Measurements from ENCODE around the gene CFAP20. TPM values are rescaled to one million over a fixed set of nuclear protein-coding genes. Genes with fewer than 3 reads are reported as not detected.
"Not testable (repeated sequence)": the region's sequence is repeated elsewhere in the genome, so short reads cannot be mapped to it uniquely, and the experiment has no call there.

Gene CFAP20
- total RNA-seq, 1 donor from 2014 or later, result 79.6 TPM

- DNase-seq (ENCODE audit: low read depth), result no peak
- Histone ChIP-seq H3K27me3 (ENCODE audit: control insufficient read depth, insufficient read depth, low read length) (no peaks in the 10 kb centered on the region), H3K36me3 (ENCODE audit: control insufficient read depth, insufficient read depth, low read length) (no peaks in the 10 kb centered on the region), H3K4me3 (ENCODE audit: low read depth, low read length) (no peak overlapping the region)
- TF ChIP-seq, protein P1, sequence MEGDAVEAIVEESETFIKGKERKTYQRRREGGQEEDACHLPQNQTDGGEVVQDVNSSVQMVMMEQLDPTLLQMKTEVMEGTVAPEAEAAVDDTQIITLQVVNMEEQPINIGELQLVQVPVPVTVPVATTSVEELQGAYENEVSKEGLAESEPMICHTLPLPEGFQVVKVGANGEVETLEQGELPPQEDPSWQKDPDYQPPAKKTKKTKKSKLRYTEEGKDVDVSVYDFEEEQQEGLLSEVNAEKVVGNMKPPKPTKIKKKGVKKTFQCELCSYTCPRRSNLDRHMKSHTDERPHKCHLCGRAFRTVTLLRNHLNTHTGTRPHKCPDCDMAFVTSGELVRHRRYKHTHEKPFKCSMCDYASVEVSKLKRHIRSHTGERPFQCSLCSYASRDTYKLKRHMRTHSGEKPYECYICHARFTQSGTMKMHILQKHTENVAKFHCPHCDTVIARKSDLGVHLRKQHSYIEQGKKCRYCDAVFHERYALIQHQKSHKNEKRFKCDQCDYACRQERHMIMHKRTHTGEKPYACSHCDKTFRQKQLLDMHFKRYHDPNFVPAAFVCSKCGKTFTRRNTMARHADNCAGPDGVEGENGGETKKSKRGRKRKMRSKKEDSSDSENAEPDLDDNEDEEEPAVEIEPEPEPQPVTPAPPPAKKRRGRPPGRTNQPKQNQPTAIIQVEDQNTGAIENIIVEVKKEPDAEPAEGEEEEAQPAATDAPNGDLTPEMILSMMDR (IDR thresholded peaks at IDR 0.05; ENCODE audit: insufficient read depth, low read length, poor library complexity, severe bottlenecking), result no peak
Observed at GRCh38 chr16:58085171-58085570, 44.0 kb downstream of the CFAP20 start.

- no peaks in the 10 kb centered on the region for H3K27me3 ChIP-seq (ENCODE audit: control insufficient read depth, insufficient read depth, low read length)
- H3K36me3 ChIP-seq (ENCODE audit: control insufficient read depth, insufficient read depth, low read length), result no peaks in the 10 kb centered on the region
- TF ChIP-seq, protein P1 (IDR thresholded peaks at IDR 0.05; ENCODE audit: insufficient read depth, low read length, poor library complexity, severe bottlenecking), result no peak
- DNase-seq (ENCODE audit: low read depth), result no peak
- no peak overlapping the region for H3K4me3 ChIP-seq (ENCODE audit: low read depth, low read length)
Observed at GRCh38 chr16:58084635-58085034, 44.5 kb downstream of the CFAP20 start.

- Histone ChIP-seq H3K27me3 (ENCODE audit: control insufficient read depth, insufficient read depth, low read length) (no peaks in the 10 kb centered on the region), H3K36me3 (ENCODE audit: control insufficient read depth, insufficient read depth, low read length) (no peaks in the 10 kb centered on the region), H3K4me3 (ENCODE audit: low read depth, low read length) (no peak overlapping the region)
- TF ChIP-seq, protein P1 (IDR thresholded peaks at IDR 0.05; ENCODE audit: insufficient read depth, low read length, poor library complexity, severe bottlenecking), result no peak
- no peak for DNase-seq (ENCODE audit: low read depth)
Observed at GRCh38 chr16:58082381-58082780, 46.8 kb downstream of the CFAP20 start.

DNA sequence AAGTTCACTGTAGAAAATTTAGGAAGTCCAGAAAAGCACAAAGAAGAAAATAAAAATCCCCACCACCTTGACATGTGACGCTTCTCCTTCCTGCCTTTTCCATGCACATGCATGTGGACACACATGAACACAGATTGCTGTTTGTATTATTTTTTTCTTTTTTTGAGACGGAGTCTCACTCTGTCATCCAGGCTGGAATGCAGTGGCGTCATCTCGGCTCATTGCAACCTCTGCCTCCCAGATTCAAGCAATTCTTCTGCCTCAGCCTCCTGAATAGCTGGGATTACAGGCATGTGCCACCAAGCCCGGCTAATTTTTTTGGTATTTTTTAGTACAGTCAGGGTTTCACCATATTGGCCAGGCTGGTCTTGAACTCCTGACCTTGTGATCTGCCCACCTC is 48.5 kb downstream of the CFAP20 start:
- not testable (repeated sequence) for DNase-seq (ENCODE audit: low read depth); H3K36me3 ChIP-seq (ENCODE audit: control insufficient read depth, insufficient read depth, low read length); H3K4me3 ChIP-seq (ENCODE audit: low read depth, low read length); H3K27me3 ChIP-seq (ENCODE audit: control insufficient read depth, insufficient read depth, low read length)

GRCh38 chr16:58077796-58078195 is 51.4 kb downstream of the CFAP20 start:
- Histone ChIP-seq H3K27me3 (ENCODE audit: control insufficient read depth, insufficient read depth, low read length) (no peaks in the 10 kb centered on the region), H3K4me3 (ENCODE audit: low read depth, low read length) (no peak overlapping the region), H3K36me3 (ENCODE audit: control insufficient read depth, insufficient read depth, low read length) (no peaks in the 10 kb centered on the region)
- DNase-seq (ENCODE audit: low read depth), result no peak
- TF ChIP-seq, protein P1 (IDR thresholded peaks at IDR 0.05; ENCODE audit: insufficient read depth, low read length, poor library complexity, severe bottlenecking), result no peak

DNA sequence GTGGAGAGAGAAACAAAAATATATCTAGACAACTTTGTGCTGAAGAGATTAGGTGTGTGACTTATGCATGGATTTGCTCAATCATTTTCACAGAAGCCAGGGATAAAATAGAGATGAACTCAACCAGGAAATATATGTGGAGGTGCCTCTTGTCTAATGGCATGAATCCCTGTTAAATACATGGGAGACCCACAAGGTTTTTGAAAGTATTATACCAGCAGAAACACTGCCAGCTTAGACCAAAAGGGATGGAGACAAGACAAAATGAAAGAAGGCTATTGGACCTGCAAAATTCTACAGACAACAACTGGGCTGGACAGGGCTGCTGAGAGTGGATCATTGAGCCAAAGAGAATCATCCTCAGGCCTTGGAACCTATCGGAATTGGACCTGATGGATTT is 52.7 kb downstream of the CFAP20 start:
- Histone ChIP-seq H3K27me3 (ENCODE audit: control insufficient read depth, insufficient read depth, low read length) (no peaks in the 10 kb centered on the region), H3K36me3 (ENCODE audit: control insufficient read depth, insufficient read depth, low read length) (no peaks in the 10 kb centered on the region), H3K4me3 (ENCODE audit: low read depth, low read length) (no peak overlapping the region)
- TF ChIP-seq, protein P1 (IDR thresholded peaks at IDR 0.05; ENCODE audit: insufficient read depth, low read length, poor library complexity, severe bottlenecking), result no peak
- DNase-seq (ENCODE audit: low read depth), result no peak
